Measurements from ENCODE around the gene STRIP1.

STRIP1 gene

GRCh38 chr1:110086961-110087360 is 52.5 kb downstream of the STRIP1 start:
- H3K4me3 ChIP-seq (ENCODE audit: low read length) = no peak overlapping the region
- no peak for TF ChIP-seq CTCF (conservative IDR thresholded peaks at IDR 0.05; ENCODE audit: low read length)
- DNase-seq (ENCODE audit: low read depth) = peak; percentile 28

- no peak overlapping the region for H3K4me3 ChIP-seq (ENCODE audit: low read length)
- TF ChIP-seq CTCF (conservative IDR thresholded peaks at IDR 0.05; ENCODE audit: low read length) = peak; percentile 80
Observed at GRCh38 chr1:110087812-110088738, 53.7 kb downstream of the STRIP1 start.

GRCh38 chr1:110088739-110089316 is 54.4 kb downstream of the STRIP1 start:
- no peak overlapping the region for H3K4me3 ChIP-seq (ENCODE audit: low read length)
- DNase-seq (ENCODE audit: low read depth) = no peak
- no peak for TF ChIP-seq CTCF (conservative IDR thresholded peaks at IDR 0.05; ENCODE audit: low read length)

More at GRCh38 chr1:110087812-110088738, 53.7 kb downstream of the STRIP1 start:
- peak; percentile 63 for DNase-seq (ENCODE audit: low read depth)

GRCh38 chr1:110089561-110090275 is 55.3 kb downstream of the STRIP1 start:
- TF ChIP-seq CTCF (conservative IDR thresholded peaks at IDR 0.05; ENCODE audit: low read length) = no peak
- DNase-seq (ENCODE audit: low read depth) = no peak
- H3K4me3 ChIP-seq (ENCODE audit: low read length) = no peak overlapping the region

- H3K4me3 ChIP-seq (ENCODE audit: low read length) = no peak overlapping the region
- no peak for DNase-seq (ENCODE audit: low read depth)
- TF ChIP-seq CTCF (conservative IDR thresholded peaks at IDR 0.05; ENCODE audit: low read length) = no peak
Observed at GRCh38 chr1:110091381-110091780, 57.0 kb downstream of the STRIP1 start.

GRCh38 chr1:110091791-110092190 is 57.4 kb downstream of the STRIP1 start:
- peak; percentile 50 for DNase-seq (ENCODE audit: low read depth)
- no peak for TF ChIP-seq CTCF (conservative IDR thresholded peaks at IDR 0.05; ENCODE audit: low read length)
- H3K4me3 ChIP-seq (ENCODE audit: low read length) = no peak overlapping the region
